Caco-2 (cell line): ENCODE results near the gene CLC. TPM values are rescaled to one million over a fixed set of nuclear protein-coding genes. Genes with fewer than 3 reads are reported as not detected.

ENCODE experiments used
- BruUV-seq: library from RNA; stranded (reverse); fragments of 400-500 nt; replicated peaks from 2 replicates; lab custom pipeline; 2021; lab: Mats Ljungman, UMichigan
- CTCF ChIA-PET: fragments of 300-600 bp; sonication (Branson Sonifier 250); formaldehyde crosslinking; loops from one replicate; lab custom pipeline; 2022; ENCODE audit warnings: antibody characterized with exemption; lab: Charles Lee
- POLR2A ChIA-PET: fragments of 300-600 bp; sonication (Branson Sonifier 250); formaldehyde crosslinking; loops from one replicate; lab custom pipeline; 2022; ENCODE audit warnings: antibody characterized with exemption; lab: Charles Lee
- DNase-seq, 2 experiments: peaks; one replicate each; pipeline versions ENCODE4 v3.0.0 to v3.0.0-alpha.2; 2020 to 2022
- H3K27me3 ChIP-seq: replicated peaks from 2 replicates; pipeline ENCODE4 v1.6.0; 2011; ENCODE audit warnings: low read length; ENCODE audit not compliant: control insufficient read depth, insufficient read depth
- H3K36me3 ChIP-seq: 2 replicates; pipeline ENCODE4 v1.5.1; 2011; ENCODE audit warnings: low read length; ENCODE audit not compliant: control insufficient read depth, insufficient read depth
- H3K4me1 ChIP-seq: fragments of 250-450 bp; sonication (Bioruptor Pico); 2 replicates; pipeline ENCODE4 v1.5.1; 2020; ENCODE audit warnings: mild to moderate bottlenecking
- H3K4me3 ChIP-seq: 2 replicates; pipeline ENCODE4 v1.5.1; 2011; ENCODE audit warnings: low read depth, mild to moderate bottlenecking, control low read depth, low read length
- H3K9me3 ChIP-seq: fragments of 250-450 bp; sonication (Bioruptor Pico); 2 replicates; pipeline ENCODE4 v1.5.1; 2020; ENCODE audit warnings: mild to moderate bottlenecking, moderate library complexity
- H3K27ac Mint-ChIP-seq: one replicate; pipeline ENCODE4 v1.8.0; 2022; ENCODE audit warnings: mixed read lengths; ENCODE audit not compliant: unreplicated experiment
- H3K27me3 Mint-ChIP-seq: one replicate; pipeline ENCODE4 v1.8.0; 2022; ENCODE audit warnings: mixed read lengths; ENCODE audit not compliant: insufficient read depth, unreplicated experiment
- H3K36me3 Mint-ChIP-seq: one replicate; pipeline ENCODE4 v1.8.0; 2022; ENCODE audit warnings: mild to moderate bottlenecking, mixed read lengths; ENCODE audit not compliant: insufficient read depth, unreplicated experiment
- H3K4me1 Mint-ChIP-seq: one replicate; pipeline ENCODE4 v1.8.0; 2022; ENCODE audit warnings: low read depth, mixed read lengths; ENCODE audit not compliant: unreplicated experiment
- H3K4me3 Mint-ChIP-seq: one replicate; pipeline ENCODE4 v1.8.0; 2022; ENCODE audit warnings: mild to moderate bottlenecking, moderate library complexity, mixed read lengths; ENCODE audit not compliant: unreplicated experiment
- H3K9me3 Mint-ChIP-seq: one replicate; pipeline ENCODE4 v1.8.0; 2022; ENCODE audit warnings: mixed read lengths; ENCODE audit not compliant: unreplicated experiment
- CTCF ChIP-seq, 2 experiments: fragments of 200-600 bp in 1 of 2; IDR thresholded peaks; 1 replicate in 1 of 2; 2 replicates in 1 of 2; pipeline versions ENCODE4 v1.5.1 to v1.8.0; 2011 to 2022; ENCODE audit warnings: antibody characterized with exemption in 1 of 2, control low read depth in 1 of 2, inconsistent platforms in 1 of 2, low read depth in 1 of 2, low read length in 1 of 2, mild to moderate bottlenecking in 1 of 2, moderate library complexity in 1 of 2; ENCODE audit not compliant: insufficient read depth in 1 of 2, severe bottlenecking in 1 of 2, unreplicated experiment in 1 of 2
- intact Hi-C: fragments of 100-400 bp; cut with micrococcal nuclease; formaldehyde crosslinking; loops from one replicate; pipeline ENCODE4 v1.10.0; 2022; ENCODE audit not compliant: unreplicated experiment
- total RNA-seq: library from RNA; stranded (reverse); gene quantifications from 2 replicates; pipeline ENCODE4 v1.2.3, GENCODE V29; 2022

CLC gene
- total RNA-seq, 1 experiment from 2014 or later: not detected

GRCh38 chr19:39746836-39747529 lies 9.2 kb upstream of the CLC start:
- ChIA-PET CTCF (interaction anchor here (0.6 kb wide), 1 partner anchor 18 kb away, joined by 3 read pairs; no protein-coding TSS in a partner anchor), POLR2A (no interaction called here)
- no peak for TF ChIP-seq CTCF (IDR thresholded peaks at IDR 0.05; ENCODE audit: insufficient read depth in 1 of 2, low read depth in 1 of 2, low read length in 1 of 2, severe bottlenecking in 1 of 2, unreplicated experiment in 1 of 2)
- Mint-ChIP-seq H3K27ac (no peak overlapping the region), H3K9me3 (no peaks in the 10 kb centered on the region), H3K36me3 (no peaks in the 10 kb centered on the region), H3K4me3 (no peak overlapping the region), H3K4me1 (no peaks in the 10 kb centered on the region), H3K27me3 (peaks cover 24% of the 10 kb centered on the region)
- no TSS peak for BruUV-seq
- Histone ChIP-seq H3K27me3 (no peaks in the 10 kb centered on the region), H3K4me3 (no peak overlapping the region), H3K4me1 (no peaks in the 10 kb centered on the region), H3K9me3 (no peaks in the 10 kb centered on the region), H3K36me3 (no peaks in the 10 kb centered on the region)
- intact Hi-C loops: no loop called here
- no peak for DNase-seq

DNA sequence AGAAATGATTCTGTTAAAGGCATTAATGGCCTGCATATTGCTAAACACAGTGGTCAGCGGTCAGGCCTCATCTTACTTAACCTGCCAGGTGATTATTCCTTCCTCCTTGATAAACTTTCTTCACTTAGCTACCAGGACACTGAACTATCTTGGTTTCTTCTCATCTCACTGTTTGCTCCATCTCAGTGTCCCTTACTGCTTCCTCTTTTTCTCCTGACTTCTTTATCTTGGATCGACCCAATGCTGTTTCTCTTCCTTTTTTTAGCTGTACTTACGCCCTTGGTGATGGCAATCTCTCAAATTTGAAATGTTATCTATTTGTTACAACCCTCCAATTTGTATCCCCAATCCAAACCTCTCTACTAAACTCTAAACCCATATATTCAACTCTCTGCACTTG lies 7.8 kb upstream of the CLC start:
- H3K27me3 ChIP-seq: no peaks in the 10 kb centered on the region
- no peaks in the 10 kb centered on the region for H3K9me3 ChIP-seq
- no peak for TF ChIP-seq CTCF (IDR thresholded peaks at IDR 0.05; ENCODE audit: insufficient read depth in 1 of 2, low read depth in 1 of 2, low read length in 1 of 2, severe bottlenecking in 1 of 2, unreplicated experiment in 1 of 2)
- no peaks in the 10 kb centered on the region for H3K36me3 ChIP-seq
- no TSS peak for BruUV-seq
- H3K4me1 ChIP-seq: no peaks in the 10 kb centered on the region
- H3K4me3 ChIP-seq: no peak overlapping the region
- no peaks in the 10 kb centered on the region for H3K9me3 Mint-ChIP-seq
- ChIA-PET POLR2A (no interaction called here), CTCF (no interaction called here)
- no peak for DNase-seq
- peaks cover 24% of the 10 kb centered on the region for H3K27me3 Mint-ChIP-seq
- no peaks in the 10 kb centered on the region for H3K4me1 Mint-ChIP-seq
- no peak overlapping the region for H3K27ac Mint-ChIP-seq
- no peak overlapping the region for H3K4me3 Mint-ChIP-seq
- intact Hi-C loops: no loop called here
- no peaks in the 10 kb centered on the region for H3K36me3 Mint-ChIP-seq

DNA sequence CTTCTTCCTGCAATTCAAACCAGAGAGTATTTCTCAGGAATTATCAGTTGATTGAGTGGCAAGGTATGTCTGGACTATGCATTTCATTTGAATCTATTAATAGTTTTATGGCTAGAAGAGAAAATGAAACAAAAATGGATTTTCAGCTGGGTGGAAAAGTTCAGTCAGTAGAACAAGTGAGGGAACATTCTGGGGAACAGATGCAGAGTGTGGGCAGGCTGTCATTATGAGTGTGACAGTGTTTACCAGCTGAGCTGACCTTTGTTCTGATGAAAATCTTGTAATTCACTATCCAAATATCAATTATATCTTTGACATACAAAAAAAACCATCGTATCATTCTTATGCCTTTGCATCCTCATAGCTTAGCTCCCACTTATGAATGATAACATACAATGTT lies 2.6 kb upstream of the CLC start:
- no peaks in the 10 kb centered on the region for H3K4me1 ChIP-seq
- TF ChIP-seq CTCF (IDR thresholded peaks at IDR 0.05; ENCODE audit: insufficient read depth in 1 of 2, low read depth in 1 of 2, low read length in 1 of 2, severe bottlenecking in 1 of 2, unreplicated experiment in 1 of 2): no peak
- peaks cover 13% of the 10 kb centered on the region for H3K27me3 Mint-ChIP-seq
- H3K36me3 ChIP-seq: no peaks in the 10 kb centered on the region
- no peaks in the 10 kb centered on the region for H3K9me3 ChIP-seq
- H3K4me3 ChIP-seq: no peak overlapping the region
- H3K9me3 Mint-ChIP-seq: no peaks in the 10 kb centered on the region
- H3K27ac Mint-ChIP-seq: no peak overlapping the region
- no TSS peak for BruUV-seq
- intact Hi-C loops: no loop called here
- H3K4me3 Mint-ChIP-seq: no peak overlapping the region
- H3K4me1 Mint-ChIP-seq: no peaks in the 10 kb centered on the region
- POLR2A ChIA-PET: no interaction called here
- no peaks in the 10 kb centered on the region for H3K36me3 Mint-ChIP-seq
- CTCF ChIA-PET: interaction anchor here (0.7 kb wide), 1 partner anchor 68 kb away, joined by 3 read pairs; no protein-coding TSS in a partner anchor
- peaks cover 2% of the 10 kb centered on the region; the same call in 1 of the 2 replicates for H3K27me3 ChIP-seq
- DNase-seq: no peak
